ENCODE data around the gene GPR52. TPM values are rescaled to one million over a fixed set of nuclear protein-coding genes. Genes with fewer than 3 reads are reported as not detected.

GPR52 gene
- not detected in 2 replicates for total RNA-seq

GRCh38 chr1:174447866-174448530 is at the start of gene GPR52:
GPR52 (plus strand) TSS chr1:174447964; CDS start chr1:174448112, 148 bp downstream.

